ENCODE measurements around the gene FDX2. TPM values are rescaled to one million over a fixed set of nuclear protein-coding genes. Genes with fewer than 3 reads are reported as not detected.
A peak's percentile ranks its signal among the peaks of the same experiment; 100 is the strongest.

The FDX2 gene
- total and polyA plus RNA-seq, 2 of the 13 experiments (the other 11 are each of a cell fraction or from before 2014, with no cell fraction given) = 21.0 to 24.7 TPM

DNA sequence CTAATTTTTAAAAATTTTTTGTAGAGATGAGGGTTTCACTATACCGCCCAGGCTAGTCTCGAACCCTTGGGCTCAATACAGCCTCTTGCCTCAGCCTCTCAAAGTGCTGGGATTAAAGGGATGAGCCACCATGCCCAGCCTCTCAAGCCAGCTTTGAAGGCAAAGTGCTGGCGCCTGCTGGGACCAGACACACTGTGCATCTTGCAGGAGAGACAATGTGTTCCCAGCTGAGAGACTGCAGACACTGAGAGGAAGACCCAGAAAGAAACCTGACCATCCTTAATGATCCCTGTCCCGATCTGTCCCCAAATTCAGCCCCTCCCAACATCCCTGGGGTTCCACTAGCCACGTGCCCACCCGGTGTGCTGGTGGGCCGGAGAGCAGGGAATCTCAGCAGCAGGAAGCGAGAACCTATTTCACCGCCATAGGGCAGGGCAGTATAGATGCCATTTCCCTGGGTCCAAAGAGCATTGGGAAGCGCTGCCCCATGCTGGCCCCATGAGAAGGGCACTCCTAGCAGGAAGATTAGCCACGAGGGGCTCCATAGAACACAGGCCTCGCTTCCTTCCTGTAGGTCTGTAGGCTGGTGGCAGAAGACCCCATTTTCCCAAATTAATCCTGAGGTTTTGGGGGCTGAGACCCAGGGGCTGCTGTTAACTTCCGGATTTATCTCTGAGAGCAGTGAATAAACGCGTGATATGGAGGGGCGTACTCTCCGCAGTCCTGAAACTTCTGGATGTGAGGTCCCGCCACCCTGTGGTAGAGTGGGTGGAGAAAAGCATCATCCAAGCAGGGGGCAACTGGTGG lies 16.5 kb upstream of the FDX2 start (continued):
- TF ChIP-seq CBFB (CRISPR knock-in tag; IDR thresholded peaks at IDR 0.05) (no peak; the same call in 1 of the 2 replicates), NKX3-1 (CRISPR knock-in tag; IDR thresholded peaks at IDR 0.05) (no peak), ARNT (IDR thresholded peaks at IDR 0.05) (no peak), ZBTB37 (CRISPR knock-in tag; IDR thresholded peaks at IDR 0.05) (no peak), STAT5B (CRISPR knock-in tag; IDR thresholded peaks at IDR 0.05) (no peak), SMARCE1 (IDR thresholded peaks at IDR 0.05; ENCODE audit: borderline replicate concordance) (no peak), ZNF430 (CRISPR knock-in tag; IDR thresholded peaks at IDR 0.05) (no peak), DNMT1 (CRISPR knock-in tag; IDR thresholded peaks at IDR 0.05) (no peak), SNAI1 (CRISPR knock-in tag; IDR thresholded peaks at IDR 0.05; ENCODE audit: borderline replicate concordance) (no peak), ZFP36 (IDR thresholded peaks at IDR 0.05; ENCODE audit: borderline replicate concordance, low read depth, low read length, partially characterized antibody) (no peak), NCOR1 (IDR thresholded peaks at IDR 0.05; ENCODE audit: borderline replicate concordance, low read length) (no peak; the same call in 1 of the 2 replicates), ZNF33B (CRISPR knock-in tag; IDR thresholded peaks at IDR 0.05) (no peak), ZFP37 (CRISPR knock-in tag; IDR thresholded peaks at IDR 0.05; ENCODE audit: borderline replicate concordance) (0 out of 2 replicates have a peak, but pooled peaks have one; percentile 19), MZF1 (CRISPR knock-in tag; IDR thresholded peaks at IDR 0.05; ENCODE audit: borderline replicate concordance) (no peak), GABPB1 (CRISPR knock-in tag; IDR thresholded peaks at IDR 0.05) (no peak), RFX3 (CRISPR knock-in tag; IDR thresholded peaks at IDR 0.05) (no peak), PITX1 (CRISPR knock-in tag; IDR thresholded peaks at IDR 0.05) (peak; percentile 12; the same call in 1 of the 2 replicates), ZNF557 (CRISPR knock-in tag; IDR thresholded peaks at IDR 0.05) (no peak), NRL (CRISPR knock-in tag; IDR thresholded peaks at IDR 0.05; ENCODE audit: borderline replicate concordance) (no peak), ZNF34 (CRISPR knock-in tag; IDR thresholded peaks at IDR 0.05; ENCODE audit: borderline replicate concordance) (no peak), ZNF263 (CRISPR knock-in tag; IDR thresholded peaks at IDR 0.05) (no peak), ZNF44 (CRISPR knock-in tag; IDR thresholded peaks at IDR 0.05) (no peak), ZNF224 (CRISPR knock-in tag; IDR thresholded peaks at IDR 0.05) (no peak), THYN1 (CRISPR knock-in tag; IDR thresholded peaks at IDR 0.05; ENCODE audit: borderline replicate concordance, low read depth) (no peak)
- TF ChIP-seq, protein P1, sequence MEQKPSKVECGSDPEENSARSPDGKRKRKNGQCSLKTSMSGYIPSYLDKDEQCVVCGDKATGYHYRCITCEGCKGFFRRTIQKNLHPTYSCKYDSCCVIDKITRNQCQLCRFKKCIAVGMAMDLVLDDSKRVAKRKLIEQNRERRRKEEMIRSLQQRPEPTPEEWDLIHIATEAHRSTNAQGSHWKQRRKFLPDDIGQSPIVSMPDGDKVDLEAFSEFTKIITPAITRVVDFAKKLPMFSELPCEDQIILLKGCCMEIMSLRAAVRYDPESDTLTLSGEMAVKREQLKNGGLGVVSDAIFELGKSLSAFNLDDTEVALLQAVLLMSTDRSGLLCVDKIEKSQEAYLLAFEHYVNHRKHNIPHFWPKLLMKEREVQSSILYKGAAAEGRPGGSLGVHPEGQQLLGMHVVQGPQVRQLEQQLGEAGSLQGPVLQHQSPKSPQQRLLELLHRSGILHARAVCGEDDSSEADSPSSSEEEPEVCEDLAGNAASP (CRISPR knock-in tag; IDR thresholded peaks at IDR 0.05; ENCODE audit: borderline replicate concordance) = no peak
- TF ChIP-seq, protein P2, sequence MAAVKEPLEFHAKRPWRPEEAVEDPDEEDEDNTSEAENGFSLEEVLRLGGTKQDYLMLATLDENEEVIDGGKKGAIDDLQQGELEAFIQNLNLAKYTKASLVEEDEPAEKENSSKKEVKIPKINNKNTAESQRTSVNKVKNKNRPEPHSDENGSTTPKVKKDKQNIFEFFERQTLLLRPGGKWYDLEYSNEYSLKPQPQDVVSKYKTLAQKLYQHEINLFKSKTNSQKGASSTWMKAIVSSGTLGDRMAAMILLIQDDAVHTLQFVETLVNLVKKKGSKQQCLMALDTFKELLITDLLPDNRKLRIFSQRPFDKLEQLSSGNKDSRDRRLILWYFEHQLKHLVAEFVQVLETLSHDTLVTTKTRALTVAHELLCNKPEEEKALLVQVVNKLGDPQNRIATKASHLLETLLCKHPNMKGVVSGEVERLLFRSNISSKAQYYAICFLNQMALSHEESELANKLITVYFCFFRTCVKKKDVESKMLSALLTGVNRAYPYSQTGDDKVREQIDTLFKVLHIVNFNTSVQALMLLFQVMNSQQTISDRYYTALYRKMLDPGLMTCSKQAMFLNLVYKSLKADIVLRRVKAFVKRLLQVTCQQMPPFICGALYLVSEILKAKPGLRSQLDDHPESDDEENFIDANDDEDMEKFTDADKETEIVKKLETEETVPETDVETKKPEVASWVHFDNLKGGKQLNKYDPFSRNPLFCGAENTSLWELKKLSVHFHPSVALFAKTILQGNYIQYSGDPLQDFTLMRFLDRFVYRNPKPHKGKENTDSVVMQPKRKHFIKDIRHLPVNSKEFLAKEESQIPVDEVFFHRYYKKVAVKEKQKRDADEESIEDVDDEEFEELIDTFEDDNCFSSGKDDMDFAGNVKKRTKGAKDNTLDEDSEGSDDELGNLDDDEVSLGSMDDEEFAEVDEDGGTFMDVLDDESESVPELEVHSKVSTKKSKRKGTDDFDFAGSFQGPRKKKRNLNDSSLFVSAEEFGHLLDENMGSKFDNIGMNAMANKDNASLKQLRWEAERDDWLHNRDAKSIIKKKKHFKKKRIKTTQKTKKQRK (IDR thresholded peaks at IDR 0.05; ENCODE audit: low read length) = no peak
